ENCODE data around the gene PRDM2.

DNA sequence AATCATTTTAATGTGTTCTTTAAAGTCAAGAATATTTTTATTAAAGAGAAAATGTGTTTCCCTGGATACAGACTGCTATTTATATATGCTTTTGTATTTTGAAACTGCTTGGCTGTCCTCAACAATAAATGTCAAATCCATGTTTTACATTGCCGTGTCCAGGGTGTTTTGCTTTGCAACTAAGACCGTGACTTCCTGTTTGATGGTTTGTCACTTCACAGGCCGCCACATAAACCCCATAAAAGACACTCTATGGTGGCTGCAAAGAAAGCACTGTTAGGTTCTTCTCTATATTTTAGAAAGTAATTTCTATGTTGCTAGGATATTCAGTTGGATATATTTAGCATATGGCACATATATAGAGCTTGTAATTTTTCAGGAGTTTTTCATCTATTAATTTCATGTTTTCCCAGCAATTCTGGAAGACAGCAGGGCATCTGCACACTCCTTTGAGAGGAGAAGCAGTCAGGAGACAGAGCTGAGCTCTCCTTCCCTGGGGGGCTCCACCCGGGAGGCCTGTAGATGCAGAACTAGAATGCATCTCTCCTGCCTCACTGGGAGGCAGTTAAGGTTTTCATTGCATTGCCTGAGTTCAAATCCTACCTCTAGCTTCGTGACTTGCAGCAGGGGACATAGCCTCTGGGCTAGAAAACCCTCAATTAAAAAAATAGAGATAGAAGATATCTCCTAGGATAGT, 33.1 kb downstream of the PRDM2 start:
- TF ChIP-seq EZH2 (IDR thresholded peaks at IDR 0.05; ENCODE audit: insufficient read depth, poor library complexity, severe bottlenecking) (no peak), EZH2phosphoT487 (IDR thresholded peaks at IDR 0.05; ENCODE audit: insufficient read depth, low read depth) (no peak)
